HG02623 (cell line): Measurements from ENCODE around the gene TAF4B.
A peak's percentile ranks its signal among the peaks of the same experiment; 100 is the strongest.
"Not testable (repeated sequence)": the region's sequence is repeated elsewhere in the genome, so short reads cannot be mapped to it uniquely, and the experiment has no call there.

ENCODE experiments used
- ATAC-seq: cut with Tn5 transposase; IDR thresholded peaks from one replicate; pipeline ENCODE4 v1.9.1; 2021; ENCODE audit warnings: moderate library complexity; ENCODE audit not compliant: unreplicated experiment

TAF4B gene

DNA sequence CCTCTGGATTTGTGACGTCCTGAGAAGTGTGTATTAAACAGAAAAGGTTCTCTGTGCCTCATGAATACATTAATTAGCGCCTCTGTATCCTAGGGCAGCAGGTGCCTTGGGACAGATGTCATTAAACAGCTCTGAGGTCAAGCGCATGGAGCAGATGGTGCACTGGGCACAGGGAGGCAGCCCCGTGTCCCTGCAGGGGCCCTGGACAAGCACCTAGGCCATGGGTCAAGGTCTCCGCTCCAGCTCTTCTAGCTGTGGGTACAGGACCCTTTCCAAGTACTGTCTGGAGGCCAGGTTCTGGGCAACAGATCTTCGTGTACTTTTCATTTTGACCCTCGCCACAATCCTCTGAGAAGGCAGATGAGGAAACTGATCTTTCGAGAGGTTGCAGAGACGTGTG, 195.7 kb downstream of the TAF4B start:
- ATAC-seq = no peak

- ATAC-seq = peak; percentile 90
These were observed 196.4 kb downstream of the TAF4B start for GRCh38 chr18:26422472-26423162.

- no peak for ATAC-seq
These were observed 198.3 kb downstream of the TAF4B start for GRCh38 chr18:26424428-26425147.

- ATAC-seq = no peak
These were observed 198.9 kb downstream of the TAF4B start for GRCh38 chr18:26425148-26425531.

DNA sequence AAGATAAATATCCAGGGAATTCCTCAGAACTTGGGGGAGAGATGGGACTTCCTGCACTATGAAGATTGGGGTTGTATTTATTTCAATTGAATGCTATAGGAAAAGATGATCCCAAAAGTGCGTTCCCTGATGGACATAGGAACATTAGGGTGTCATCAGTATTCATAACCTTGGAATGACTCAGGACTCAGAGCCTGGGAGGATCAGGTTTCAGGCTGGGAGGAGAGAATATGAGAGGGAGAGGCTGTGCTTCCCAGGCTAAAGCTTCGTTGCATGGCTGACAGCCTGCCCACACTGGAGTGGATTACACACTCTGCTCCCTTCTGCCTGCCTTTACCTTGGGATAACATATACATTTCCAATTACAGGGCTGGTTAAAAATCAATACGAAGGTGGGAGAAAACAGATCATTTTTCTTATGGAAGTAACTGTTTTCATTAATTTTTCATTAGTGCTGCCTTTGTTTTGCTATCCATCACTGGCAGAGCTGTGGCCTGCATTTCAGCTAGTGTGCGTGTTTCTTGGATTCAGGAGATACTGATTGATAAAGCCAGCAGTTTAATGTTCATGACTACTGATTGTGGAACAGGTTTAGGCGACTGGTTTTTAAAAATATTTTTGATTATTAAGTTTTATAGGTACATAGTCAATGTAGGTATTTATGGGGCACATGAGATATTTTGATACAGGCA, 203.4 kb downstream of the TAF4B start:
- no peak for ATAC-seq

GRCh38 chr18:26432651-26433424, 206.6 kb downstream of the TAF4B start:
- peak; percentile 65 for ATAC-seq

DNA sequence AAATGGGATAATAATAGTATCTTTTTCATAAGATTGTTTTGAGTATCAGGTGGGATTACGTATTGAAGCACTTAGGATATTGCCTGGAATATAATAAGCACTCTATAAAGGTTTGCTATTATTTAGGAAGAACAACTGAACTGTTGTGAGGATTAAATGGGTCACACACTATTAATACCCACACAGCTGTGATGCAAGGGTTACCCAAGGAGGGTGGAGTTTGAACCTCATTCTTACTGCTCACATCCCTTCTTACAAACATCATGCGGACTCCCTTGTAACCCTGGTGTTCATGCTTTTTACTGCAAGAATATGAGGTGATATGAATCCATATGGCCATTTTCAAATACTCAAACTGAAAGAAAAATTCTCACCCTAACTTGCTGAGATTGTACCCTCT, 208.6 kb downstream of the TAF4B start:
- ATAC-seq = no peak

- no peak for ATAC-seq
These were observed 209.3 kb downstream of the TAF4B start for GRCh38 chr18:26435415-26436095.

- no peak for ATAC-seq
These were observed 210.2 kb downstream of the TAF4B start for GRCh38 chr18:26436176-26437051.

DNA sequence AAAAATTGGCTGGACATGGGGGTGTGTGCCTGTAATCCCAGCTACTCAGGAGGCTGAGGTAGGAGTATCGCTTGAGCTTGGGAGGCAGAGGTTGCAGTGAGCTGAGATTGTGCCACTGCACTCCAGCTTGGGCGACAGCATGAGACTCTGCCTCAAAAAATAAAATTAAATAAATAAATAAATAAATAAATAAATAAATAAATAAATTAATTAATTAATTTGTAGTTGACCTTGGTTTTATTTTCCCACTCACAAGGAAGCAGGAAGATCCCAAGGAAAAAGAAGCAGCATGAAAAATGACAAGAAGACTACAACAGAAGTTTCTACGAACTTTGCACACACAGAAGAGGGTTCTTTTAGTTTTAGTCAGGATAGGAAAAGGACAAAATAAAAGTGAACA, 211.4 kb downstream of the TAF4B start:
- not testable (repeated sequence) for ATAC-seq

DNA sequence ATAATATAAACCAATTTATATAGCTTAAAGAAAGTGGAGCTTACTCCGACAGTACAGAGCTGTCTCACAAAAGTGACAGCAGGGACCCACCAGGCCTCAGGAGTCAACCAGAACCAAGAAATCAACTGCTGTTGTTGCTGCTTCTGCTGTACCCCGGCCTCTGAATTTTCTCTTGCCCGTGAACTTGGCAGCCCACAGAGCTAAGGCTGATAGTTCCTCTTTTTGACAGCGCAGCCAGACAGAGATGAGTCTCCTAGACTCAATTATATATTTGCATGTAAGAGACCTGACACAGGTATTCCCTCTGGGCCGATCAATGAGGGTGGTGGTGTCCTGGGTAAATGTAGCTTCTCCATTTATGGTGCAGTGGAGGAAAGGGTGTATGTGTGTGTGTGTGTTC, 212.7 kb downstream of the TAF4B start:
- peak; percentile 98 for ATAC-seq

DNA sequence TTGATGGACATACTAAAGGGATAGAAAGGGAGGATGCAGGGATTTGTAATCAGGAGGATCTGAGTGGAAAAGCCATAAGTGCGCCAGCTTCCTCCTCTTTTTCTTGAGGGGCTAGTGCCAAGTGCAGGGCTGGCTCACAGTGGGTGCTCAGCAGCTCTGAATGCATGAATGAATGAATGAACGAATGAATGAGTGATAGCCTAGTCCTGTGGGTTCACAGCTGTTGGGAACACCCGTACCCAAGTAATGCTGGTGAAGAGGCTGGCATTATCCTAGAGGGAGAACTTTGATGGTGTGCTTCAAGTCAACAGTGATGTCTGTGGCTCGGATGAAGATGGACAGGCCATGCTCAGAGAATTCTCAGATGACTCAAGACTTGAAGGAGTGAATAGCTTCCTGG, 213.3 kb downstream of the TAF4B start:
- ATAC-seq = no peak

DNA sequence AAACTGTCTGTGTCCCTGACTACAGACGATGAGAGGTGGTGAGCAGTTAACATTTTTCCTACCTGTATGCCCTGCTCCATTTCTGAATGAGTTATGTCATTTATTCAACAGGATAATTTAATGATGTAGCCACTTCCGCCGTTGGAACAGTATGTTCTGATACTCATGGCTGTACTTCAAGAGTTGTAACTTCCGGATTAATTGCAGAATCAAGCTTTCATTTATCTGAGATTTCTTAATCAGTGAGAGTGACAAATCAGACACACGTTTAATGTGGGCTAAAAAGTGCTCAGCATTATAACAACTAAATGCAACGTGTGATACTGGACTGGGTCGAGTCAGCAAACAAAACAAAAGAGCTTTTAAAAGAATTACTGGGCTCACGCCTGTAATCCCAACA, 214.4 kb downstream of the TAF4B start:
- no peak for ATAC-seq
